Chondrocyte (in vitro differentiated cells): ENCODE data around the gene SLC2A13. TPM values are rescaled to one million over a fixed set of nuclear protein-coding genes. Genes with fewer than 3 reads are reported as not detected.
"Not testable (repeated sequence)": the region's sequence is repeated elsewhere in the genome, so short reads cannot be mapped to it uniquely, and the experiment has no call there.

Experiments used
- DNase-seq: peaks from one replicate; pipeline ENCODE4 v3.0.0; 2021; ENCODE audit warnings: mixed read lengths, low spot score
- H3K27ac Mint-ChIP-seq: one replicate; pipeline ENCODE4 v1.8.0; 2021; ENCODE audit warnings: mild to moderate bottlenecking, moderate library complexity, mixed read lengths; ENCODE audit not compliant: unreplicated experiment
- H3K27me3 Mint-ChIP-seq: 2 replicates; pipeline ENCODE4 v1.8.0; 2021; ENCODE audit warnings: low read depth, mixed read lengths
- H3K36me3 Mint-ChIP-seq: 2 replicates; pipeline ENCODE4 v1.8.0; 2021; ENCODE audit warnings: low read depth, mixed read lengths
- H3K4me1 Mint-ChIP-seq: 2 replicates; pipeline ENCODE4 v1.8.0; 2021; ENCODE audit warnings: low read depth, mild to moderate bottlenecking, mixed read lengths
- H3K4me3 Mint-ChIP-seq: one replicate; pipeline ENCODE4 v1.8.0; 2021; ENCODE audit warnings: mild to moderate bottlenecking, moderate library complexity, mixed read lengths; ENCODE audit not compliant: unreplicated experiment
- H3K9me3 Mint-ChIP-seq: 2 replicates; pipeline ENCODE4 v1.8.0; 2021; ENCODE audit warnings: low read depth, mixed read lengths
- CTCF ChIP-seq: fragments of 200-600 bp; sonication (generic); IDR thresholded peaks from 2 replicates; pipeline ENCODE4 v1.5.0; 2021; ENCODE audit warnings: antibody characterized with exemption, mild to moderate bottlenecking, moderate library complexity
- total RNA-seq: library from RNA; stranded (reverse); gene quantifications from 3 replicates; pipeline ENCODE4 v1.2.1, GENCODE V29; 2021

The SLC2A13 gene
- total RNA-seq, 1 donor from 2014 or later, result 14.4 TPM

GRCh38 chr12:39763890-39764169 lies 342.1 kb downstream of the SLC2A13 start:
- no peak for DNase-seq
- Mint-ChIP-seq H3K27ac (no peak overlapping the region), H3K4me3 (no peak overlapping the region), H3K9me3 (peaks cover 3% of the 10 kb centered on the region), H3K4me1 (peaks cover 6% of the 10 kb centered on the region), H3K27me3 (no peaks in the 10 kb centered on the region), H3K36me3 (peaks cover 2% of the 10 kb centered on the region)
- no peak for TF ChIP-seq CTCF

GRCh38 chr12:39763071-39763889 lies 342.6 kb downstream of the SLC2A13 start:
- Mint-ChIP-seq H3K27me3 (no peaks in the 10 kb centered on the region), H3K9me3 (peaks cover 3% of the 10 kb centered on the region), H3K36me3 (peaks cover 2% of the 10 kb centered on the region), H3K4me1 (peaks cover 6% of the 10 kb centered on the region), H3K4me3 (no peak overlapping the region), H3K27ac (no peak overlapping the region)
- DNase-seq, result no peak
- TF ChIP-seq CTCF, result no peak

- Mint-ChIP-seq H3K4me3 (no peak overlapping the region), H3K9me3 (no peaks in the 10 kb centered on the region), H3K27me3 (no peaks in the 10 kb centered on the region), H3K36me3 (peaks cover 8% of the 10 kb centered on the region), H3K27ac (no peak overlapping the region), H3K4me1 (no peaks in the 10 kb centered on the region)
- no peak for DNase-seq
- no peak for TF ChIP-seq CTCF
Observed at GRCh38 chr12:39755478-39755877, 350.4 kb downstream of the SLC2A13 start.

- H3K4me3 Mint-ChIP-seq, result no peak overlapping the region
- no peaks in the 10 kb centered on the region for H3K27me3 Mint-ChIP-seq
- no peaks in the 10 kb centered on the region for H3K4me1 Mint-ChIP-seq
- no peak overlapping the region for H3K27ac Mint-ChIP-seq
- H3K9me3 Mint-ChIP-seq, result peaks cover 3% of the 10 kb centered on the region
- peaks cover 8% of the 10 kb centered on the region for H3K36me3 Mint-ChIP-seq
- TF ChIP-seq CTCF, result no peak
- no peak for DNase-seq
Observed at GRCh38 chr12:39752482-39753137, 353.3 kb downstream of the SLC2A13 start.

- not testable (repeated sequence) for H3K4me1 Mint-ChIP-seq
Observed at GRCh38 chr12:39746151-39746550, 359.7 kb downstream of the SLC2A13 start.

More at GRCh38 chr12:39746151-39746550, 359.7 kb downstream of the SLC2A13 start:
- not testable (repeated sequence) for H3K36me3 Mint-ChIP-seq, H3K27ac Mint-ChIP-seq, H3K27me3 Mint-ChIP-seq, H3K4me3 Mint-ChIP-seq, DNase-seq
- H3K9me3 Mint-ChIP-seq, result peaks cover 19% of the 10 kb centered on the region
